ENCODE data around the gene YTHDF2.

Gene YTHDF2

GRCh38 chr1:28801461-28801860, 64.7 kb downstream of the YTHDF2 start:
- DNase-seq (ENCODE audit: insufficient read length, low spot score) (no peak), FAIRE-seq (no peak)
- TF ChIP-seq POLR2A (IDR thresholded peaks at IDR 0.05; ENCODE audit: low read depth, low read length): no peak

GRCh38 chr1:28803051-28803450, 66.3 kb downstream of the YTHDF2 start:
- FAIRE-seq (no peak), DNase-seq (ENCODE audit: insufficient read length, low spot score) (no peak)
- TF ChIP-seq POLR2A (IDR thresholded peaks at IDR 0.05; ENCODE audit: low read depth, low read length): no peak

GRCh38 chr1:28803662-28804061, 66.9 kb downstream of the YTHDF2 start:
- TF ChIP-seq POLR2A (IDR thresholded peaks at IDR 0.05; ENCODE audit: low read depth, low read length): no peak
- no peak for FAIRE-seq
- DNase-seq (ENCODE audit: insufficient read length, low spot score): no peak

- DNase-seq (ENCODE audit: insufficient read length, low spot score) (no peak), FAIRE-seq (no peak)
- no peak for TF ChIP-seq POLR2A (IDR thresholded peaks at IDR 0.05; ENCODE audit: low read depth, low read length)
These were observed 67.3 kb downstream of the YTHDF2 start for GRCh38 chr1:28804071-28804470.

- TF ChIP-seq POLR2A (IDR thresholded peaks at IDR 0.05; ENCODE audit: low read depth, low read length): no peak
- no peak for FAIRE-seq
- DNase-seq (ENCODE audit: insufficient read length, low spot score): no peak
These were observed 70.3 kb downstream of the YTHDF2 start for GRCh38 chr1:28807046-28807445.

GRCh38 chr1:28807986-28808385, 71.2 kb downstream of the YTHDF2 start:
- DNase-seq (ENCODE audit: insufficient read length, low spot score) (no peak), FAIRE-seq (no peak)
- no peak for TF ChIP-seq POLR2A (IDR thresholded peaks at IDR 0.05; ENCODE audit: low read depth, low read length)

GRCh38 chr1:28811369-28811765, 74.6 kb downstream of the YTHDF2 start:
- FAIRE-seq (no peak), DNase-seq (ENCODE audit: insufficient read length, low spot score) (no peak)
- TF ChIP-seq POLR2A (IDR thresholded peaks at IDR 0.05; ENCODE audit: low read depth, low read length): no peak

- no peak for TF ChIP-seq POLR2A (IDR thresholded peaks at IDR 0.05; ENCODE audit: low read depth, low read length)
- DNase-seq (ENCODE audit: insufficient read length, low spot score) (no peak), FAIRE-seq (no peak)
These were observed 75.3 kb downstream of the YTHDF2 start, which contains the start of gene OPRD1 for GRCh38 chr1:28811766-28812668. Gene OPRD1 (plus strand): TSS chr1:28812170. CDS start chr1:28812384, 214 bp downstream.

GRCh38 chr1:28812669-28813468, 76.1 kb downstream of the YTHDF2 start:
- no peak for TF ChIP-seq POLR2A (IDR thresholded peaks at IDR 0.05; ENCODE audit: low read depth, low read length)
- FAIRE-seq (no peak), DNase-seq (ENCODE audit: insufficient read length, low spot score) (no peak)

- TF ChIP-seq POLR2A (IDR thresholded peaks at IDR 0.05; ENCODE audit: low read depth, low read length): no peak
- no peak for FAIRE-seq
- DNase-seq (ENCODE audit: insufficient read length, low spot score): no peak
These were observed 77.3 kb downstream of the YTHDF2 start for GRCh38 chr1:28813931-28814465.

GRCh38 chr1:28815533-28816185, 78.9 kb downstream of the YTHDF2 start:
- no peak for TF ChIP-seq POLR2A (IDR thresholded peaks at IDR 0.05; ENCODE audit: low read depth, low read length)
- DNase-seq (ENCODE audit: insufficient read length, low spot score): no peak
- FAIRE-seq: no peak

GRCh38 chr1:28817133-28817532, 80.4 kb downstream of the YTHDF2 start:
- no peak for FAIRE-seq
- TF ChIP-seq POLR2A (IDR thresholded peaks at IDR 0.05; ENCODE audit: low read depth, low read length): no peak
- no peak for DNase-seq (ENCODE audit: insufficient read length, low spot score)

GRCh38 chr1:28819020-28819419, 82.3 kb downstream of the YTHDF2 start:
- DNase-seq (ENCODE audit: insufficient read length, low spot score): no peak
- no peak for FAIRE-seq
- no peak for TF ChIP-seq POLR2A (IDR thresholded peaks at IDR 0.05; ENCODE audit: low read depth, low read length)
